ENCODE data around the gene RBM41. TPM values are rescaled to one million over a fixed set of nuclear protein-coding genes. Genes with fewer than 3 reads are reported as not detected.

The RBM41 gene
- 14.7 and 16.6 TPM in 2 replicates for total RNA-seq

DNA sequence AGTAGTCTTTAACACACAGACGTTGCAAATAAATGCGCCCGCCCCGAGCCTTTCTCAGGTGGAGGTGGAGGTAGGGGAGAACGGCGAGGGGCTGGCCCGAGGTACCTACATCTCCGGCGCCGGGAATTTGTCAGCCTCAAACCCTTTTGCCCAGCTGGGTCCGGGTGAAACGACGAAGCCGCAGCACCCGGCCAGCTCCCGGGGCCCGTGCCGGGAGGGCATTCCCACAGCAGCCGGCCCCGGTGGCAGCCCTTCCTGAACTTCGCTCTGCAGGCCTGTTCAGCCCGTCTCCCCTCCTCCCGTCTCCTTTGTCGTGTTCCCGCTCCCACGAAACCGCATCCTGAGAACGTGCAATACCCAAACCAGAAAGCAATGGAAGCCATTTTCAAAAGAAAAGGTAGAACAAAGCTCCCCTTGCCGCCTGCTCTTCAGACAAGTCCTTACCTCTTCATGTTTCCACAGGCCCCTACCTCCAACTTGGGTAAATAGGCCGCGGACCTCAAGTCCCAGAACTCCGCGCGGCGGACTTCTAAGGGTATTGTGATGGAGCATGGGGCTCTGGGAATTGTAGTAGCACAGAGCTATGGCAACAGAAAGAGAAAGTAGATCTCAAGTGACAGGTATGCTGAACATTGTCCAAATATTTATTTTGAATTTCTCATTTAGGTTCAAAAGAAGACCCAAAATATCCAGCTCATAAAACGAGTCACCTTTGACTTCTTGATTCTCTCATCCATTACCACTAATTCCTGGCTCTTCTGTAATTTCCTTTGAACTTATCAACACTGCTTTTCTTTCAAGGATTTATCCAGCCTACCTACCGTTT, at the start of gene RBM41:
Gene RBM41 (minus strand): TSS at position 501 of the 826 bp plus-strand sequence. CDS start 49 bp downstream, at position 452.

Other genes with a start within 250 kb of the RBM41 start
- gene RIPPLY1, start 215.5 kb downstream of the RBM41 start, total RNA-seq = not detected in 2 replicates
- gene CLDN2, start 198.4 kb downstream of the RBM41 start, total RNA-seq = not detected in 2 replicates
- 30.5 and 48.6 TPM in 2 replicates for gene MORC4, start 118.6 kb downstream of the RBM41 start, total RNA-seq
- 0.11 and 0.25 TPM in 2 replicates for gene NUP62CL, start 87.6 kb upstream of the RBM41 start, total RNA-seq
- gene DNAAF6, start 87.8 kb upstream of the RBM41 start, total RNA-seq = not detected in 2 replicates